NCI-H128 (cell line): ENCODE data around the gene MAGI1.

Source experiments
- DNase-seq: peaks from one replicate; lab custom pipeline; 2025; ENCODE audit not compliant: unreplicated experiment; lab: John Stamatoyannopoulos, UW

Gene MAGI1

GRCh38 chr3:65343736-65344135, 695.0 kb downstream of the MAGI1 start:
- DNase-seq, result no peak

- no peak for DNase-seq
Measured at GRCh38 chr3:65343026-65343425, 695.7 kb downstream of the MAGI1 start.

GRCh38 chr3:65342084-65342683, 696.5 kb downstream of the MAGI1 start:
- DNase-seq, result no peak

GRCh38 chr3:65339192-65339740, 699.5 kb downstream of the MAGI1 start:
- DNase-seq, result no peak

- no peak for DNase-seq
Measured at GRCh38 chr3:65338571-65338970, 700.1 kb downstream of the MAGI1 start.

- no peak for DNase-seq
Measured at GRCh38 chr3:65335587-65335986, 703.1 kb downstream of the MAGI1 start.

- no peak for DNase-seq
Measured at GRCh38 chr3:65334045-65334665, 704.6 kb downstream of the MAGI1 start.

GRCh38 chr3:65331730-65332129, 707.0 kb downstream of the MAGI1 start:
- DNase-seq, result no peak

- no peak for DNase-seq
Measured at GRCh38 chr3:65330072-65330471, 708.6 kb downstream of the MAGI1 start.

GRCh38 chr3:65328148-65328547, 710.6 kb downstream of the MAGI1 start:
- no peak for DNase-seq

- no peak for DNase-seq
Measured at GRCh38 chr3:65326574-65326973, 712.1 kb downstream of the MAGI1 start.

GRCh38 chr3:65322910-65323309, 715.8 kb downstream of the MAGI1 start:
- no peak for DNase-seq

GRCh38 chr3:65318231-65318630, 720.5 kb downstream of the MAGI1 start:
- DNase-seq, result no peak

GRCh38 chr3:65314916-65315315, 723.8 kb downstream of the MAGI1 start:
- DNase-seq, result no peak

- no peak for DNase-seq
Measured at GRCh38 chr3:65314269-65314668, 724.4 kb downstream of the MAGI1 start.

- no peak for DNase-seq
Measured at GRCh38 chr3:65313666-65314065, 725.1 kb downstream of the MAGI1 start.

- no peak for DNase-seq
Measured at GRCh38 chr3:65305836-65306235, 732.9 kb downstream of the MAGI1 start.
